HepG2 (cell line): Measurements from ENCODE around the gene TBX10. TPM values are rescaled to one million over a fixed set of nuclear protein-coding genes. Genes with fewer than 3 reads are reported as not detected.

Experiments used
- ARNT2 ChIP-seq: sonication (generic); formaldehyde crosslinking; IDR thresholded peaks from 2 replicates; pipeline ENCODE4 v1.8.0; 2022; ENCODE audit warnings: mild to moderate bottlenecking, low read depth, missing genetic modification reagents, moderate library complexity
- IKZF4 ChIP-seq: sonication (generic); formaldehyde crosslinking; IDR thresholded peaks from 2 replicates; pipeline ENCODE4 v1.5.1; 2020; ENCODE audit warnings: borderline replicate concordance, mild to moderate bottlenecking, low read depth, missing genetic modification reagents; ENCODE audit errors: not compliant biosample characterization
- KLF15 ChIP-seq: sonication (generic); formaldehyde crosslinking; IDR thresholded peaks from 2 replicates; pipeline ENCODE4 v1.8.1; 2023; ENCODE audit warnings: borderline replicate concordance, mild to moderate bottlenecking, inconsistent platforms, missing genetic modification reagents, mixed read lengths
- KLF16 ChIP-seq, 2 experiments: sonication (generic) in 1 of 2; formaldehyde crosslinking in 1 of 2; IDR thresholded peaks; 2 replicates each; pipeline versions ENCODE4 v1.6.1 to v1.8.0; 2016 to 2023; ENCODE audit warnings: missing genetic modification reagents in 2 of 2, missing compliant biosample characterization in 1 of 2
- RAD21 ChIP-seq: fragments of 450-650 bp; formaldehyde crosslinking; IDR thresholded peaks from 2 replicates; pipeline ENCODE4 v1.5.0; 2020; ENCODE audit warnings: mild to moderate bottlenecking
- SRSF9 ChIP-seq: fragments of 200-400 bp; formaldehyde crosslinking; IDR thresholded peaks from 2 replicates; pipeline ENCODE4 v1.6.1; 2018; ENCODE audit warnings: borderline replicate concordance, mild to moderate bottlenecking, low read depth, low read length; ENCODE audit not compliant: insufficient read depth, poor library complexity, severe bottlenecking
- ZNF224 ChIP-seq: sonication (generic); formaldehyde crosslinking; IDR thresholded peaks from 2 replicates; pipeline ENCODE4 v1.5.0; 2020; ENCODE audit warnings: mild to moderate bottlenecking, missing genetic modification reagents
- ZNF256 ChIP-seq: sonication (generic); formaldehyde crosslinking; conservative IDR thresholded peaks from 2 replicates; pipeline ENCODE4 v1.4.0; 2020; ENCODE audit warnings: missing genetic modification reagents
- ZNF616 ChIP-seq: sonication (generic); formaldehyde crosslinking; IDR thresholded peaks from 2 replicates; pipeline ENCODE4 v1.5.0; 2020; ENCODE audit warnings: low read depth, mild to moderate bottlenecking, missing genetic modification reagents
- polyA plus RNA-seq, 8 experiments: library from polyadenylated mRNA; depleted of rRNA in 3 of 8; stranded (reverse) in 7 of 8; unstranded in 1 of 8; fragments of >200 nt; fragmentation: Illumina TruSeq in 4 of 8; extraction: Trizol in 4 of 8; gene quantifications; 2 replicates each; pipeline versions ENCODE4 v1.2.1 to v1.2.3, GENCODE V29; 2011 to 2016; ENCODE audit warnings: low read depth in 4 of 8, missing spikeins in 1 of 8, mixed read lengths in 1 of 8; ENCODE audit not compliant: insufficient read depth in 1 of 8
- total RNA-seq, 5 experiments: library from RNA; depleted of rRNA; stranded (reverse); fragments of >200 nt; fragmentation: Illumina TruSeq; extraction: Trizol; gene quantifications; 2 replicates each; pipeline ENCODE4 v1.2.3, GENCODE V29; 2016; ENCODE audit warnings: low read depth in 1 of 5
- TF ChIP-seq, protein P1 (sequence below): sonication (generic); formaldehyde crosslinking; IDR thresholded peaks from 2 replicates; pipeline ENCODE4 v1.4.0; 2020; ENCODE audit warnings: missing genetic modification reagents
- TF ChIP-seq, protein P2 (sequence below): sonication (generic); formaldehyde crosslinking; IDR thresholded peaks from 2 replicates; pipeline ENCODE4 v1.4.0; 2020; ENCODE audit warnings: mild to moderate bottlenecking, missing genetic modification reagents
- TF ChIP-seq, protein P3 (sequence below): sonication (generic); formaldehyde crosslinking; IDR thresholded peaks from 2 replicates; pipeline ENCODE4 v1.5.1; 2020; ENCODE audit warnings: mild to moderate bottlenecking, missing genetic modification reagents
- TF ChIP-seq, protein P4 (sequence below): IDR thresholded peaks from 2 replicates; pipeline ENCODE4 v1.6.1; 2012; ENCODE audit warnings: low read length, improper control_type of control experiment
- TF ChIP-seq, protein P5 (sequence below): sonication (generic); formaldehyde crosslinking; IDR thresholded peaks from 2 replicates; pipeline ENCODE4 v1.4.0; 2020; ENCODE audit warnings: missing genetic modification reagents

TBX10 gene
- total and polyA plus RNA-seq, 2 of the 13 experiments (the other 11 are each of a cell fraction or from before 2014, with no cell fraction given) = 0.27 to 1.7 TPM

DNA sequence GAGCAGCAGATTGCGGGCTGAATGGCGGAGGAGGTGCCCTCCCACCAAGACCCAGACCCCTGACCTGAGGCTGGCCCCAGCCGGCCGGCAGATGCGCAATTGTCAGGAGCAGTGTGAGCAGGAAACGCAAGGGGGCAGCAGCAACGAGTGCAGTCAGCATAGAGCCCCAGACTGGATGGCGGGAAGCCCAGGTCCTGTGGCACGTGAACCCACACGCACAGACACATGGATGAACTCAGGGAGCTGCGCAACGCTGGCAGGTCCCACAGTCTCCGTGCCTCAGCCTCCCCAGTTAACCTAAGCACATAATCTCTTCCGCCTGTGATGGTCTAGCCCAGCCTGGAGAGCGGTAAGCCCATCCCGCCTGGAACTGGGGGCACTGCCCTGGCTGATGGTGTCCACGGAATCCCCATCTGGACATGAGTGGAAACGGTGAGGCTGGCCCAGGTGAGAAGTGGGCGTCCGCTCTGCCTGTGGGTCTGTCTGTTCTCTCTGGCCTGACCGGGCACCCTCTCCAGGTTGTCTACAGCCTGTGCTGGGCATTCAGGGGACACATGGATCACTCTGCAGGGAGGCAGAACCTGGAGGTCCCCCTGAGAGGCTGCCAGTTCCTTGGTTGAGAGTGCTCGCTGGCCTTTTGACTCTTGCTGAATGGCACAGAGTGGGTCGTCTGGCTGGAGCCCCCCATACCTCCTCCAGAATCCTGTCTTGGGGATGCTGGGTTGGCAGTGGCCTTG is 626 bp upstream of the TBX10 start (continued):
- TF ChIP-seq, protein P1, sequence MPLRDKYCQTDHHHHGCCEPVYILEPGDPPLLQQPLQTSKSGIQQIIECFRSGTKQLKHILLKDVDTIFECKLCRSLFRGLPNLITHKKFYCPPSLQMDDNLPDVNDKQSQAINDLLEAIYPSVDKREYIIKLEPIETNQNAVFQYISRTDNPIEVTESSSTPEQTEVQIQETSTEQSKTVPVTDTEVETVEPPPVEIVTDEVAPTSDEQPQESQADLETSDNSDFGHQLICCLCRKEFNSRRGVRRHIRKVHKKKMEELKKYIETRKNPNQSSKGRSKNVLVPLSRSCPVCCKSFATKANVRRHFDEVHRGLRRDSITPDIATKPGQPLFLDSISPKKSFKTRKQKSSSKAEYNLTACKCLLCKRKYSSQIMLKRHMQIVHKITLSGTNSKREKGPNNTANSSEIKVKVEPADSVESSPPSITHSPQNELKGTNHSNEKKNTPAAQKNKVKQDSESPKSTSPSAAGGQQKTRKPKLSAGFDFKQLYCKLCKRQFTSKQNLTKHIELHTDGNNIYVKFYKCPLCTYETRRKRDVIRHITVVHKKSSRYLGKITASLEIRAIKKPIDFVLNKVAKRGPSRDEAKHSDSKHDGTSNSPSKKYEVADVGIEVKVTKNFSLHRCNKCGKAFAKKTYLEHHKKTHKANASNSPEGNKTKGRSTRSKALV (CRISPR knock-in tag) = no peak
- TF ChIP-seq KLF15 (no peak), ZNF256 (CRISPR knock-in tag) (peak; percentile 80; the same call in 1 of the 2 replicates), SRSF9 (no peak), ARNT2 (CRISPR knock-in tag) (no peak), KLF16 (CRISPR knock-in tag; IDR thresholded peaks at IDR 0.05) (no peak), IKZF4 (CRISPR knock-in tag) (no peak), ZNF224 (CRISPR knock-in tag) (no peak), ZNF616 (peak; percentile 60; the same call in 1 of the 2 replicates), RAD21 (CRISPR knock-in tag) (peak; percentile 65)
- TF ChIP-seq, protein P2, sequence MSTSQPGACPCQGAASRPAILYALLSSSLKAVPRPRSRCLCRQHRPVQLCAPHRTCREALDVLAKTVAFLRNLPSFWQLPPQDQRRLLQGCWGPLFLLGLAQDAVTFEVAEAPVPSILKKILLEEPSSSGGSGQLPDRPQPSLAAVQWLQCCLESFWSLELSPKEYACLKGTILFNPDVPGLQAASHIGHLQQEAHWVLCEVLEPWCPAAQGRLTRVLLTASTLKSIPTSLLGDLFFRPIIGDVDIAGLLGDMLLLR (CRISPR knock-in tag) = peak; percentile 50; the same call in 1 of the 2 replicates
- TF ChIP-seq, protein P3, sequence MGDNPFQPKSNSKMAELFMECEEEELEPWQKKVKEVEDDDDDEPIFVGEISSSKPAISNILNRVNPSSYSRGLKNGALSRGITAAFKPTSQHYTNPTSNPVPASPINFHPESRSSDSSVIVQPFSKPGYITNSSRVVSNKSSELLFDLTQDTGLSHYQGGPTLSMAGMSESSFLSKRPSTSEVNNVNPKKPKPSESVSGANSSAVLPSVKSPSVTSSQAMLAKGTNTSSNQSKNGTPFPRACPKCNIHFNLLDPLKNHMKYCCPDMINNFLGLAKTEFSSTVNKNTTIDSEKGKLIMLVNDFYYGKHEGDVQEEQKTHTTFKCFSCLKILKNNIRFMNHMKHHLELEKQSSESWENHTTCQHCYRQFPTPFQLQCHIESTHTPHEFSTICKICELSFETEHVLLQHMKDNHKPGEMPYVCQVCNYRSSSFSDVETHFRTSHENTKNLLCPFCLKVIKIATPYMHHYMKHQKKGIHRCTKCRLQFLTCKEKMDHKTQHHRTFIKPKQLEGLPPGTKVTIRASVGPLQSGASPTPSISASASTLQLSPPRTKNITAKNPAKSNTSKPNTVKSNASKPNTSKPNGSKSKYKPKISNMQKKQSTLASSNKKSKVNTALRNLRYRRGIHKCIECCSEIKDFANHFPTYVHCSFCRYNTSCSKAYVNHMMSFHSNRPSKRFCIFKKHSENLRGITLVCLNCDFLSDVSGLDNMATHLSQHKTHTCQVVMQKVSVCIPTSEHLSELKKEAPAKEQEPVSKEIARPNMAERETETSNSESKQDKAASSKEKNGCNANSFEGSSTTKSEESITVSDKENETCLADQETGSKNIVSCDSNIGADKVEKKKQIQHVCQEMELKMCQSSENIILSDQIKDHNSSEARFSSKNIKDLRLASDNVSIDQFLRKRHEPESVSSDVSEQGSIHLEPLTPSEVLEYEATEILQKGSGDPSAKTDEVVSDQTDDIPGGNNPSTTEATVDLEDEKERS (CRISPR knock-in tag) = no peak
- TF ChIP-seq, protein P4, sequence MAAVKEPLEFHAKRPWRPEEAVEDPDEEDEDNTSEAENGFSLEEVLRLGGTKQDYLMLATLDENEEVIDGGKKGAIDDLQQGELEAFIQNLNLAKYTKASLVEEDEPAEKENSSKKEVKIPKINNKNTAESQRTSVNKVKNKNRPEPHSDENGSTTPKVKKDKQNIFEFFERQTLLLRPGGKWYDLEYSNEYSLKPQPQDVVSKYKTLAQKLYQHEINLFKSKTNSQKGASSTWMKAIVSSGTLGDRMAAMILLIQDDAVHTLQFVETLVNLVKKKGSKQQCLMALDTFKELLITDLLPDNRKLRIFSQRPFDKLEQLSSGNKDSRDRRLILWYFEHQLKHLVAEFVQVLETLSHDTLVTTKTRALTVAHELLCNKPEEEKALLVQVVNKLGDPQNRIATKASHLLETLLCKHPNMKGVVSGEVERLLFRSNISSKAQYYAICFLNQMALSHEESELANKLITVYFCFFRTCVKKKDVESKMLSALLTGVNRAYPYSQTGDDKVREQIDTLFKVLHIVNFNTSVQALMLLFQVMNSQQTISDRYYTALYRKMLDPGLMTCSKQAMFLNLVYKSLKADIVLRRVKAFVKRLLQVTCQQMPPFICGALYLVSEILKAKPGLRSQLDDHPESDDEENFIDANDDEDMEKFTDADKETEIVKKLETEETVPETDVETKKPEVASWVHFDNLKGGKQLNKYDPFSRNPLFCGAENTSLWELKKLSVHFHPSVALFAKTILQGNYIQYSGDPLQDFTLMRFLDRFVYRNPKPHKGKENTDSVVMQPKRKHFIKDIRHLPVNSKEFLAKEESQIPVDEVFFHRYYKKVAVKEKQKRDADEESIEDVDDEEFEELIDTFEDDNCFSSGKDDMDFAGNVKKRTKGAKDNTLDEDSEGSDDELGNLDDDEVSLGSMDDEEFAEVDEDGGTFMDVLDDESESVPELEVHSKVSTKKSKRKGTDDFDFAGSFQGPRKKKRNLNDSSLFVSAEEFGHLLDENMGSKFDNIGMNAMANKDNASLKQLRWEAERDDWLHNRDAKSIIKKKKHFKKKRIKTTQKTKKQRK = no peak
- TF ChIP-seq, protein P5, sequence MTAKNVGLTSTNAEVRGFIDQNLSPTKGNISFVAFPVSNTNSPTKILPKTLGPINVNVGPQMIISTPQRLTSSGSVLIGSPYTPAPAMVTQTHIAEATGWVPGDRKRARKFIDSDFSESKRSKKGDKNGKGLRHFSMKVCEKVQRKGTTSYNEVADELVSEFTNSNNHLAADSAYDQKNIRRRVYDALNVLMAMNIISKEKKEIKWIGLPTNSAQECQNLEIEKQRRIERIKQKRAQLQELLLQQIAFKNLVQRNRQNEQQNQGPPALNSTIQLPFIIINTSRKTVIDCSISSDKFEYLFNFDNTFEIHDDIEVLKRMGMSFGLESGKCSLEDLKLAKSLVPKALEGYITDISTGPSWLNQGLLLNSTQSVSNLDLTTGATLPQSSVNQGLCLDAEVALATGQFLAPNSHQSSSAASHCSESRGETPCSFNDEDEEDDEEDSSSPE (CRISPR knock-in tag) = peak; percentile 92
